H1 (cell line): ENCODE measurements around the gene BAHD1. TPM values are rescaled to one million over a fixed set of nuclear protein-coding genes. Genes with fewer than 3 reads are reported as not detected.

Experiments used
- CTCF ChIA-PET: fragments of 300-600 bp; sonication (Branson Sonifier 250); formaldehyde crosslinking; loops from one replicate; lab custom pipeline; 2021; ENCODE audit not compliant: partially characterized antibody; lab: Charles Lee
- POLR2A ChIA-PET: fragments of 300-600 bp; sonication (Branson Sonifier 250); formaldehyde crosslinking; loops from one replicate; lab custom pipeline; 2021; ENCODE audit warnings: inconsistent platforms; ENCODE audit not compliant: partially characterized antibody; lab: Charles Lee
- DNase-seq, 2 experiments: peaks; one replicate each; pipeline versions ENCODE4 v3.0.0 to v3.0.0-alpha.2; 2010 to 2022; ENCODE audit warnings: low spot score in 2 of 2, low read depth in 1 of 2, mixed read lengths in 1 of 2
- FAIRE-seq: peaks from 2 replicates; lab custom pipeline; 2011; peaks lifted over from hg19 to GRCh38; lab: Jason Lieb, UNC
- H2AFZ ChIP-seq: 2 replicates; pipeline ENCODE4 v1.8.1; 2012; ENCODE audit warnings: low read length, inconsistent platforms
- H2AK5ac ChIP-seq: 2 replicates; pipeline ENCODE4 v1.6.1; 2013; ENCODE audit warnings: low read depth, low read length
- H2BK120ac ChIP-seq: replicated peaks from 2 replicates; pipeline ENCODE3; 2013; ENCODE audit warnings: low read depth, low read length, inconsistent platforms
- H2BK12ac ChIP-seq: 2 replicates; pipeline ENCODE4 v1.6.1; 2013; ENCODE audit warnings: low read depth, low read length
- H2BK15ac ChIP-seq: 2 replicates; pipeline ENCODE4 v1.6.1; 2013; ENCODE audit warnings: low read length
- H2BK20ac ChIP-seq: 2 replicates; pipeline ENCODE4 v1.6.1; 2013; ENCODE audit warnings: low read length
- H2BK5ac ChIP-seq: 2 replicates; pipeline ENCODE4 v1.6.1; 2013; ENCODE audit warnings: low read depth, low read length
- H3K14ac ChIP-seq: 2 replicates; pipeline ENCODE4 v1.6.1; 2013; ENCODE audit warnings: inconsistent platforms; ENCODE audit not compliant: insufficient read length
- H3K18ac ChIP-seq: 2 replicates; pipeline ENCODE4 v1.6.1; 2013; ENCODE audit warnings: low read length; ENCODE audit errors: extremely low read depth
- H3K23ac ChIP-seq: 2 replicates; pipeline ENCODE4 v1.6.1; 2013; ENCODE audit warnings: inconsistent platforms; ENCODE audit not compliant: insufficient read length
- H3K23me2 ChIP-seq: 2 replicates; pipeline ENCODE4 v1.6.1; 2013; ENCODE audit warnings: low read depth, low read length
- H3K27ac ChIP-seq: 2 replicates; pipeline ENCODE4 v1.6.1; 2011; ENCODE audit warnings: low read depth, low read length, inconsistent platforms
- H3K27me3 ChIP-seq, 4 experiments: replicated peaks in 1 of 4; 1 replicate in 1 of 4; 2 replicates in 3 of 4; pipeline versions ENCODE4 v1.6.1 to v1.8.1; 2011 to 2013; ENCODE audit warnings: low read length in 3 of 4, mild to moderate bottlenecking in 3 of 4, inconsistent platforms in 2 of 4, mixed read lengths in 2 of 4, moderate library complexity in 1 of 4; ENCODE audit not compliant: control insufficient read depth in 3 of 4, insufficient read depth in 3 of 4; ENCODE audit errors: extremely low read depth in 1 of 4
- H3K36me3 ChIP-seq, 4 experiments: 2 replicates each; pipeline versions ENCODE4 v1.6.1 to v1.8.1; 2011 to 2013; ENCODE audit warnings: mild to moderate bottlenecking in 4 of 4, low read length in 3 of 4, moderate library complexity in 2 of 4, control low read depth in 1 of 4, inconsistent platforms in 1 of 4; ENCODE audit not compliant: insufficient read depth in 4 of 4, control insufficient read depth in 2 of 4
- H3K4ac ChIP-seq: replicated peaks from 2 replicates; pipeline ENCODE3; 2013; ENCODE audit warnings: low read length, low read depth, mixed read lengths, inconsistent platforms; ENCODE audit not compliant: insufficient read length
- H3K4me1 ChIP-seq, 4 experiments: replicated peaks in 1 of 4; 1 replicate in 1 of 4; 2 replicates in 3 of 4; pipeline versions ENCODE4 v1.6.1 to v1.8.1; 2011 to 2013; ENCODE audit warnings: low read length in 3 of 4, inconsistent platforms in 2 of 4, mixed read lengths in 1 of 4; ENCODE audit not compliant: insufficient read depth in 4 of 4, control insufficient read depth in 3 of 4
- H3K4me2 ChIP-seq, 2 experiments: 2 replicates each; pipeline versions ENCODE4 v1.6.1 to v1.8.1; 2011 to 2013; ENCODE audit warnings: low read depth in 2 of 2, low read length in 2 of 2, control low read depth in 1 of 2, inconsistent platforms in 1 of 2, mild to moderate bottlenecking in 1 of 2; ENCODE audit not compliant: insufficient read depth in 1 of 2
- H3K4me3 ChIP-seq, 4 experiments: fragments of 200-600, 300-600 bp in 1 of 4; sonication (generic), shearing (Covaris generic), sonication (Bioruptor Twin) in 1 of 4; 2 replicates each; pipeline versions ENCODE4 v1.5.1 to v1.8.1; 2011 to 2016; ENCODE audit warnings: low read length in 4 of 4, low read depth in 3 of 4, control low read depth in 2 of 4, inconsistent platforms in 2 of 4, mild to moderate bottlenecking in 2 of 4, mixed read lengths in 1 of 4, moderate library complexity in 1 of 4; ENCODE audit not compliant: insufficient read depth in 2 of 4; ENCODE audit errors: extremely low read depth in 1 of 4
- H3K56ac ChIP-seq: replicated peaks from 2 replicates; pipeline ENCODE3; 2013; ENCODE audit warnings: low read depth, mild to moderate bottlenecking, mixed read lengths, low read length, inconsistent platforms; ENCODE audit not compliant: insufficient read length
- H3K79me1 ChIP-seq: 2 replicates; pipeline ENCODE4 v1.6.1; 2013; ENCODE audit warnings: low read depth, low read length, control low read depth
- H3K79me2 ChIP-seq, 2 experiments: 2 replicates each; pipeline versions ENCODE4 v1.6.1 to v1.8.1; 2012 to 2013; ENCODE audit warnings: low read length in 2 of 2, mild to moderate bottlenecking in 2 of 2, inconsistent platforms in 1 of 2; ENCODE audit not compliant: insufficient read depth in 2 of 2, control insufficient read depth in 1 of 2
- H3K9ac ChIP-seq, 4 experiments: replicated peaks in 1 of 4; 1 replicate in 1 of 4; 2 replicates in 3 of 4; pipeline versions ENCODE4 v1.6.1 to v1.8.1; 2011 to 2013; ENCODE audit warnings: low read depth in 3 of 4, low read length in 3 of 4, control low read depth in 2 of 4, mild to moderate bottlenecking in 2 of 4, moderate library complexity in 2 of 4, inconsistent platforms in 1 of 4; ENCODE audit errors: extremely low read depth in 1 of 4
- H3K9me3 ChIP-seq, 2 experiments: 2 replicates each; pipeline versions ENCODE4 v1.6.1 to v1.8.1; 2012 to 2013; ENCODE audit warnings: mild to moderate bottlenecking in 2 of 2, moderate library complexity in 2 of 2, control low read depth in 1 of 2, inconsistent platforms in 1 of 2, low read depth in 1 of 2, low read length in 1 of 2, mixed read lengths in 1 of 2; ENCODE audit not compliant: insufficient read depth in 2 of 2
- H4K20me1 ChIP-seq, 2 experiments: replicated peaks in 1 of 2; 2 replicates each; pipeline versions ENCODE3 to v1.8.1; 2011 to 2013; ENCODE audit warnings: inconsistent platforms in 2 of 2, low read length in 2 of 2, mild to moderate bottlenecking in 1 of 2; ENCODE audit not compliant: insufficient read depth in 2 of 2, control insufficient read depth in 1 of 2
- H4K5ac ChIP-seq: 2 replicates; pipeline ENCODE4 v1.6.1; 2013; ENCODE audit warnings: low read length, low read depth, mixed read lengths, inconsistent platforms; ENCODE audit not compliant: insufficient read length
- H4K8ac ChIP-seq: 2 replicates; pipeline ENCODE4 v1.8.0; 2013; ENCODE audit warnings: mild to moderate bottlenecking, moderate library complexity, low read length, inconsistent platforms; ENCODE audit not compliant: insufficient read depth; ENCODE audit errors: extremely low read depth
- H4K91ac ChIP-seq: replicated peaks from 2 replicates; pipeline ENCODE3; 2013; ENCODE audit warnings: low read length, mixed read lengths, inconsistent platforms; ENCODE audit not compliant: insufficient read length
- CHD1 ChIP-seq: IDR thresholded peaks from 2 replicates; pipeline ENCODE4 v1.6.1; 2012; ENCODE audit warnings: low read depth, low read length, improper control_type of control experiment
- HDAC2 ChIP-seq, 2 experiments: fragments of 300-600 bp in 1 of 2; sonication (generic) in 1 of 2; IDR thresholded peaks; 2 replicates each; pipeline ENCODE4 v1.6.1; 2011 to 2012; ENCODE audit warnings: low read depth in 2 of 2, low read length in 2 of 2, mild to moderate bottlenecking in 2 of 2, moderate library complexity in 2 of 2, borderline replicate concordance in 1 of 2, inconsistent platforms in 1 of 2
- JUN ChIP-seq: IDR thresholded peaks from 2 replicates; pipeline ENCODE4 v1.6.1; 2011; ENCODE audit warnings: low read depth, mild to moderate bottlenecking, improper control_type of control experiment, low read length
- POLR2A ChIP-seq, 2 experiments: IDR thresholded peaks; 1 replicate in 1 of 2; 2 replicates in 1 of 2; pipeline ENCODE4 v1.6.1; 2011; ENCODE audit warnings: low read depth in 2 of 2, low read length in 2 of 2, mild to moderate bottlenecking in 2 of 2; ENCODE audit errors: control extremely low read depth in 1 of 2
- POLR2AphosphoS5 ChIP-seq: IDR thresholded peaks from 2 replicates; pipeline ENCODE4 v1.6.1; 2011; ENCODE audit warnings: low read depth, low read length
- RBBP5 ChIP-seq: IDR thresholded peaks from 2 replicates; pipeline ENCODE4 v1.7.1; 2012; ENCODE audit warnings: low read depth, mild to moderate bottlenecking, inconsistent platforms, low read length, moderate library complexity, borderline replicate concordance
- RXRA ChIP-seq: IDR thresholded peaks from 2 replicates; pipeline ENCODE4 v1.6.1; 2011; ENCODE audit warnings: low read depth, mild to moderate bottlenecking, low read length, moderate library complexity; ENCODE audit not compliant: insufficient read depth
- YY1 ChIP-seq: IDR thresholded peaks from 2 replicates; pipeline ENCODE4 v1.6.1; 2011; ENCODE audit warnings: low read depth, mild to moderate bottlenecking, low read length
- WGBS, 2 experiments: shearing (Covaris generic) in 1 of 2; methylation state at CpG; one replicate each; pipeline versions ENCODE4 v1.1.6 to v1.1.7; 2013 to 2015; ENCODE audit warnings: low lambda C conversion rate in 2 of 2, mixed read lengths in 2 of 2, inconsistent platforms in 1 of 2, low coverage in 1 of 2, missing lambda C conversion rate in 1 of 2; ENCODE audit not compliant: insufficient replicate concordance in 2 of 2, insufficient coverage in 1 of 2, insufficient read length in 1 of 2; ENCODE audit errors: extremely low coverage in 1 of 2, missing lambda C conversion rate in 1 of 2; 5-methylcytosine and 5-hydroxymethylcytosine counted together
- polyA plus RNA-seq, 7 experiments: library from polyadenylated mRNA; depleted of rRNA in 3 of 7; stranded (reverse) in 5 of 7; unstranded in 2 of 7; fragments of >200 nt in 5 of 7; fragments of 200-250 nt in 2 of 7; gene quantifications; 1 replicate in 5 of 7; 2 replicates in 1 of 7; 4 replicates in 1 of 7; pipeline versions ENCODE4 v1.2.1 to v1.2.3, GENCODE V29; 2011 to 2013; ENCODE audit warnings: missing spikeins in 2 of 7, mixed read lengths in 2 of 7
- total RNA-seq: library from RNA; stranded (reverse); fragmentation: NEBNext Ultra II Directional; extraction: Animal tissue kit (Norgen Biotek cat#: 25700); gene quantifications from 2 replicates; pipeline ENCODE4 v1.2.1, GENCODE V29; 2021
- TF ChIP-seq, protein P1 (sequence below): IDR thresholded peaks from 2 replicates; pipeline ENCODE4 v1.6.1; 2012; ENCODE audit warnings: low read length, inconsistent platforms

BAHD1 gene
- total and polyA plus RNA-seq, 2 of the 8 experiments (the other 6 are each of a cell fraction or from before 2014, with no cell fraction given): 15.0 to 38.9 TPM

DNA sequence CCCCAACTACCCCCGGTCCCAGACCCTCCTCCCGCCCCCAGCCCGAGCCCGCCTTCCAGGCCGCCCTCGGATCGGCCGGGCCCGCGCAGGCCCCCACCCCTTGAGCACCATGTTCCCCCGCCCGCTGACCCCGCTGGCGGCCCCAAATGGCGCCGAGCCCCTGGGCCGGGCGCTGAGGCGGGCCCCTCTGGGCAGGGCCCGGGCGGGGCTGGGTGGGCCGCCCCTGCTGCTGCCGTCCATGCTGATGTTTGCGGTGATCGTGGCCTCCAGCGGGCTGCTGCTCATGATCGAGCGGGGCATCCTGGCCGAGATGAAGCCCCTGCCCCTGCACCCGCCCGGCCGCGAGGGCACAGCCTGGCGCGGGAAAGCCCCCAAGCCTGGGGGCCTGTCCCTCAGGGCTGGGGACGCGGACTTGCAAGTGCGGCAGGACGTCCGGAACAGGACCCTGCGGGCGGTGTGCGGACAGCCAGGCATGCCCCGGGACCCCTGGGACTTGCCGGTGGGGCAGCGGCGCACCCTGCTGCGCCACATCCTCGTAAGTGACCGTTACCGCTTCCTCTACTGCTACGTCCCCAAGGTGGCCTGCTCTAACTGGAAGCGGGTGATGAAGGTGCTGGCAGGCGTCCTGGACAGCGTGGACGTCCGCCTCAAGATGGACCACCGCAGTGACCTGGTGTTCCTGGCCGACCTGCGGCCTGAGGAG, 30.5 kb downstream of the BAHD1 start:
- WGBS, 2 experiments: 4% methylated on average over 24 of the region's 60 CpGs; no CpG with 5 or more reads in 1 of the 2 experiments
- H3K4me2 ChIP-seq: peak overlapping the region; percentile 87 to 91
- ChIA-PET POLR2A (interaction anchor here (1.0 to 3.5 kb wide), 6 partner anchors 19 to 60 kb away, joined by 3 to 21 read pairs (median 5); no protein-coding TSS in a partner anchor), CTCF (interaction anchor here (0.6 to 2.4 kb wide), 3 partner anchors 12 to 29 kb away, joined by 4 to 10 read pairs (median 9); no protein-coding TSS in a partner anchor)
- H3K4me3 ChIP-seq: peak overlapping the region; percentile 68 to 87 (median 71)
- H2BK20ac ChIP-seq: no peak overlapping the region
- H2AK5ac ChIP-seq: 0 out of 2 replicates have a peak overlapping the region, but pooled peaks have one; percentile 75
- peak overlapping the region; percentile 55 for H3K18ac ChIP-seq
- peaks cover 16% of the 10 kb centered on the region for H3K23me2 ChIP-seq
- no peak overlapping the region; the same call in 1 of the 2 replicates for H3K27ac ChIP-seq
- H3K9ac ChIP-seq: peak overlapping the region; percentile 3 to 65 (median 50)
- peaks cover 0 to 9% (median 5%) of the 10 kb centered on the region in 4 experiments; a peak in 5 of 8 replicates for H3K36me3 ChIP-seq
- peak overlapping the region; percentile 45 for H4K91ac ChIP-seq
- peaks cover 7% of the 10 kb centered on the region; the same call in 1 of the 2 replicates for H3K79me1 ChIP-seq
- H3K9me3 ChIP-seq: no peaks in the 10 kb centered on the region
- peak overlapping the region; percentile 78; the same call in 1 of the 2 replicates for H2BK5ac ChIP-seq
- no peak overlapping the region for H3K23ac ChIP-seq
- DNase-seq (peak in 1 of 2 experiments; percentile 71), FAIRE-seq (no peak)
- H3K4ac ChIP-seq: peak overlapping the region; percentile 91
- H3K56ac ChIP-seq: peak overlapping the region; percentile 32
- peaks cover 0 to 17% (median 10%) of the 10 kb centered on the region in 4 experiments; a peak in 6 of 7 replicates for H3K4me1 ChIP-seq
- H2BK120ac ChIP-seq: no peak overlapping the region
- H4K5ac ChIP-seq: peak overlapping the region; percentile 18
- H3K14ac ChIP-seq: no peak overlapping the region
- H3K27me3 ChIP-seq: peaks cover 0 to 3% (median 0%) of the 10 kb centered on the region in 4 experiments; a peak in 1 of 7 replicates
- peak overlapping the region; percentile 33; the same call in 1 of the 2 replicates for H2AFZ ChIP-seq
- H4K20me1 ChIP-seq: peaks cover 0 to 8% of the 10 kb centered on the region in 2 experiments
- peak overlapping the region; percentile 84; the same call in 1 of the 2 replicates for H2BK12ac ChIP-seq
- H4K8ac ChIP-seq: no peak overlapping the region
- H3K79me2 ChIP-seq: no peaks in the 10 kb centered on the region
- peak overlapping the region; percentile 88; the same call in 1 of the 2 replicates for H2BK15ac ChIP-seq
- no peak for TF ChIP-seq CHD1
- 0 out of 2 replicates have a peak, but pooled peaks have one; percentile 20 for TF ChIP-seq YY1
- no peak for TF ChIP-seq JUN
- TF ChIP-seq POLR2AphosphoS5: no peak
- TF ChIP-seq RBBP5: no peak
- TF ChIP-seq RXRA: no peak
- 0 out of 4 replicates have a peak, but pooled peaks of 1 of the 2 experiments have one; percentile 31 for TF ChIP-seq HDAC2 (IDR thresholded peaks at IDR 0.05; ENCODE audit: borderline replicate concordance in 1 of 2, low read depth in 2 of 2, low read length in 2 of 2)
- 0 out of 3 replicates have a peak, but pooled peaks of 1 of the 2 experiments have one; percentile 18 for TF ChIP-seq POLR2A (IDR thresholded peaks at IDR 0.05; ENCODE audit: control extremely low read depth in 1 of 2, low read depth in 2 of 2, low read length in 2 of 2)
- TF ChIP-seq, protein P1, sequence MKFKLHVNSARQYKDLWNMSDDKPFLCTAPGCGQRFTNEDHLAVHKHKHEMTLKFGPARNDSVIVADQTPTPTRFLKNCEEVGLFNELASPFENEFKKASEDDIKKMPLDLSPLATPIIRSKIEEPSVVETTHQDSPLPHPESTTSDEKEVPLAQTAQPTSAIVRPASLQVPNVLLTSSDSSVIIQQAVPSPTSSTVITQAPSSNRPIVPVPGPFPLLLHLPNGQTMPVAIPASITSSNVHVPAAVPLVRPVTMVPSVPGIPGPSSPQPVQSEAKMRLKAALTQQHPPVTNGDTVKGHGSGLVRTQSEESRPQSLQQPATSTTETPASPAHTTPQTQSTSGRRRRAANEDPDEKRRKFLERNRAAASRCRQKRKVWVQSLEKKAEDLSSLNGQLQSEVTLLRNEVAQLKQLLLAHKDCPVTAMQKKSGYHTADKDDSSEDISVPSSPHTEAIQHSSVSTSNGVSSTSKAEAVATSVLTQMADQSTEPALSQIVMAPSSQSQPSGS: no peak
